Measurements from ENCODE around the gene SSC5D.

SSC5D gene

GRCh38 chr19:55537741-55538111 is 49.5 kb downstream of the SSC5D start:
- TF ChIP-seq PKNOX1 (IDR thresholded peaks at IDR 0.05) (no peak), FOXA1 (IDR thresholded peaks at IDR 0.05) (no peak), FOXM1 (IDR thresholded peaks at IDR 0.05; ENCODE audit: borderline replicate concordance) (no peak)
- POLR2A ChIA-PET: no interaction called here
- CTCF ChIA-PET: no interaction called here
- no peak for DNase-seq (ENCODE audit: extremely low spot score)

DNA sequence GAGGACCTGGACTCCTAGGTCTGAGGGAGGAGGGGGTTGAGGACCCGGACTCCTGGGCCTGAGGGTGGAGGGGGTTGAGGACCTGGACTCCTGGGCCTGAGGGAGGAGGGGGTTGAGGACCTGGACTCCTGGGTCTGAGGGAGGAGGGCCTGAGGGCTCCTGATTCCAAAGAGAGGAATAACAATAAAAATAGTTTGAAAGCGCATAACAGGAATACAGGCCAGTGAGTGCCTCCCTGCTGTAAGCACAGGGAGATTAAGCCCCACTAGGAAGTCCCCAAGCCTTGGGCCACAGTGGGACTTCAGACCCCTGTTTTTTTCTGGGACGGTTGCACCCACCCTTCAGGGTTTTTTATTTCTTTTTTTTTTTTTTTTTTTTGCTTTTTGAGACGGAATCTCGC is 49.9 kb downstream of the SSC5D start:
- ChIA-PET POLR2A (no interaction called here), CTCF (interaction anchor here (0.7 kb wide), 1 partner anchor 86 kb away, joined by 3 read pairs; no protein-coding TSS in a partner anchor)
- DNase-seq (ENCODE audit: extremely low spot score): no peak
- TF ChIP-seq FOXA1 (IDR thresholded peaks at IDR 0.05): no peak

DNA sequence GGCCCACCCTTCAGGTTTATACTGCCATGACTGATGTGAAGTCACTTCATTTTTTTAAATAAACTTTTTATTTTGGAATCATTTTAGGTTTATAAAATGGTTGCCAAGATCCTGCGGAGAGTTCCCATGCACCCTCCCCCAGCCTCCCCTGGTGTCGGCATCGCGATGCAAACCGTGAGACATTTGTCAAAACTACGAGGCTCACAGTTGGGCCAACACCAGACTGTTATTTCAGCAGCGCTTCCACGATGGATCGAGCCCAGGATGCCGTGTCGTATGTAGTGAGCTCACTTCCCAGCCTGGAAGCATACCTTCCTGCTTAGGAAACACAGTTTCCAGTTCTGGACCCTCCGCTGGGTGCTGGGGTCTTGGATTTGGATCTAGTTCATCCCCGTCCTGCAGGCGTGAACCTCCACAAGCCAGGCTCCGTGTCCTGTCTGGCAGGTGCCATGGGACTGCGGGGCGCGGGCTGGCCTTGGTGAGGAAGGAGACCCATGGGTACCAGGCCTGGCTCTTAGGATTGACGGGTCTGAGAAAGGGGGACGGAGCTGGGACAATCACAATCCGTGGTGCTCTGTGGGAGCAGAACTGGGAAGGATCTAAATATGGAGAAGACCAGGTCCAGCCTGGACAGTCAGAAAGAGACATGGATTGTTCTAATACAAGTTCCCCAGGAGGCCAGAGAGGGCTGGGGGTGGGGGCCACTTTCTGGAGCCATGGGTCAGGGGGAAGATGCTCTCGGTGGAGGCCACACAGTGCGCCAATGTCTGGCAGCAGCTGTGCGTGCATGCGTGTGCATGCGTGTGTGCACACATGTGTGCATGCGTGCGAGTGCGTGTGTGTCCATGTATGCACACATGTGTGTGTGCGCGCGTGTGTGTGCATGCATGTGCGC is 51.1 kb downstream of the SSC5D start:
- CTCF ChIA-PET: interaction anchor here (0.7 kb wide), 1 partner anchor 85 kb away, joined by 3 read pairs; no protein-coding TSS in a partner anchor
- POLR2A ChIA-PET: interaction anchor here (0.6 kb wide), 1 partner anchor 67 kb away, joined by 3 read pairs; no protein-coding TSS in a partner anchor

GRCh38 chr19:55540619-55541018 is 52.4 kb downstream of the SSC5D start:
- DNase-seq (ENCODE audit: extremely low spot score): no peak
- CTCF ChIA-PET: no interaction called here

More for the DNA sequence above, 51.1 kb downstream of the SSC5D start:
- TF ChIP-seq ZNF384 (IDR thresholded peaks at IDR 0.05) (no peak), FOXA1 (IDR thresholded peaks at IDR 0.05) (no peak), SP1 (IDR thresholded peaks at IDR 0.05) (no peak)
- no peak for DNase-seq (ENCODE audit: extremely low spot score)

GRCh38 chr19:55541091-55541490 is 52.9 kb downstream of the SSC5D start:
- POLR2A ChIA-PET: no interaction called here
- TF ChIP-seq FOXK2 (IDR thresholded peaks at IDR 0.05) (no peak), TARDBP (IDR thresholded peaks at IDR 0.05) (no peak), SP1 (IDR thresholded peaks at IDR 0.05) (no peak), PKNOX1 (IDR thresholded peaks at IDR 0.05) (no peak), ZNF384 (IDR thresholded peaks at IDR 0.05) (no peak), FOXA1 (IDR thresholded peaks at IDR 0.05) (no peak), ELF4 (IDR thresholded peaks at IDR 0.05) (no peak), LEF1 (IDR thresholded peaks at IDR 0.05; ENCODE audit: borderline replicate concordance) (no peak)
- DNase-seq (ENCODE audit: extremely low spot score): no peak
- CTCF ChIA-PET: interaction anchor here (0.6 kb wide), 1 partner anchor 122 kb away, joined by 3 read pairs; no protein-coding TSS in a partner anchor

More at GRCh38 chr19:55540619-55541018, 52.4 kb downstream of the SSC5D start:
- POLR2A ChIA-PET: no interaction called here
- TF ChIP-seq LEF1 (IDR thresholded peaks at IDR 0.05; ENCODE audit: borderline replicate concordance) (no peak), ARNT (IDR thresholded peaks at IDR 0.05) (no peak), L3MBTL2 (conservative IDR thresholded peaks at IDR 0.05) (no peak), FOXK2 (IDR thresholded peaks at IDR 0.05) (no peak), SUZ12 (IDR thresholded peaks at IDR 0.05) (no peak), SP1 (IDR thresholded peaks at IDR 0.05) (no peak), ELF4 (IDR thresholded peaks at IDR 0.05) (no peak), BHLHE40 (IDR thresholded peaks at IDR 0.05; ENCODE audit: borderline replicate concordance) (no peak), HDGF (IDR thresholded peaks at IDR 0.05; ENCODE audit: borderline replicate concordance) (no peak), CTBP1 (IDR thresholded peaks at IDR 0.05; ENCODE audit: borderline replicate concordance) (no peak), TARDBP (IDR thresholded peaks at IDR 0.05) (no peak), FOXA1 (IDR thresholded peaks at IDR 0.05) (no peak), ZNF384 (IDR thresholded peaks at IDR 0.05) (no peak)

GRCh38 chr19:55542292-55542855 is 54.1 kb downstream of the SSC5D start:
- no peak for DNase-seq (ENCODE audit: extremely low spot score)

More at GRCh38 chr19:55542292-55542855, 54.1 kb downstream of the SSC5D start:
- TF ChIP-seq FOXK2 (IDR thresholded peaks at IDR 0.05): no peak
- TF ChIP-seq PKNOX1 (IDR thresholded peaks at IDR 0.05): no peak
- TF ChIP-seq BHLHE40 (IDR thresholded peaks at IDR 0.05; ENCODE audit: borderline replicate concordance): no peak
- TF ChIP-seq SP1 (IDR thresholded peaks at IDR 0.05): no peak
- TF ChIP-seq L3MBTL2 (conservative IDR thresholded peaks at IDR 0.05): no peak
- TF ChIP-seq ELF4 (IDR thresholded peaks at IDR 0.05): no peak
- TF ChIP-seq CTBP1 (IDR thresholded peaks at IDR 0.05; ENCODE audit: borderline replicate concordance): no peak
- no peak for TF ChIP-seq SUZ12 (IDR thresholded peaks at IDR 0.05)
- no peak for TF ChIP-seq LEF1 (IDR thresholded peaks at IDR 0.05; ENCODE audit: borderline replicate concordance)
- TF ChIP-seq NFRKB (IDR thresholded peaks at IDR 0.05): no peak
- TF ChIP-seq FOXM1 (IDR thresholded peaks at IDR 0.05; ENCODE audit: borderline replicate concordance): no peak
- TF ChIP-seq TARDBP (IDR thresholded peaks at IDR 0.05): no peak
- TF ChIP-seq ARNT (IDR thresholded peaks at IDR 0.05): no peak
- no peak for TF ChIP-seq ZNF384 (IDR thresholded peaks at IDR 0.05)
- no peak for TF ChIP-seq HDGF (IDR thresholded peaks at IDR 0.05; ENCODE audit: borderline replicate concordance)
- no peak for TF ChIP-seq FOXA1 (IDR thresholded peaks at IDR 0.05)
- CTCF ChIA-PET: no interaction called here
- POLR2A ChIA-PET: no interaction called here

Measured in HEK293T (cell line).